ENCODE data around the gene MSRB3.
"Not testable (repeated sequence)": the region's sequence is repeated elsewhere in the genome, so short reads cannot be mapped to it uniquely, and the experiment has no call there.

Gene MSRB3

GRCh38 chr12:65454115-65454787, 175.8 kb downstream of the MSRB3 start:
- DNase-seq (ENCODE audit: low read depth in 2 of 2), result no peak

- not testable (repeated sequence) for DNase-seq (ENCODE audit: low read depth in 2 of 2)
Measured at GRCh38 chr12:65457341-65457740, 178.9 kb downstream of the MSRB3 start.

- DNase-seq (ENCODE audit: low read depth in 2 of 2), result no peak
Measured at GRCh38 chr12:65458718-65459117, 180.2 kb downstream of the MSRB3 start.

GRCh38 chr12:65459545-65459944, 181.1 kb downstream of the MSRB3 start:
- DNase-seq (ENCODE audit: low read depth in 2 of 2), result no peak

- DNase-seq (ENCODE audit: low read depth in 2 of 2), result no peak
Measured at GRCh38 chr12:65460063-65460462, 181.6 kb downstream of the MSRB3 start.

- DNase-seq (ENCODE audit: low read depth in 2 of 2), result no peak
Measured at GRCh38 chr12:65461017-65461416, 182.5 kb downstream of the MSRB3 start.

- DNase-seq (ENCODE audit: low read depth in 2 of 2), result no peak
Measured at GRCh38 chr12:65462484-65462883, 184.0 kb downstream of the MSRB3 start.

GRCh38 chr12:65463082-65463481, 184.6 kb downstream of the MSRB3 start:
- DNase-seq (ENCODE audit: low read depth in 2 of 2), result no peak

GRCh38 chr12:65463611-65464010, 185.1 kb downstream of the MSRB3 start:
- no peak for DNase-seq (ENCODE audit: low read depth in 2 of 2)

- DNase-seq (ENCODE audit: low read depth in 2 of 2), result peak; percentile 94 to 95
Measured at GRCh38 chr12:65464930-65465329, 186.4 kb downstream of the MSRB3 start.

GRCh38 chr12:65465766-65466547, 187.5 kb downstream of the MSRB3 start:
- DNase-seq (ENCODE audit: low read depth in 2 of 2), result no peak

GRCh38 chr12:65466911-65467310, 188.4 kb downstream of the MSRB3 start:
- DNase-seq (ENCODE audit: low read depth in 2 of 2), result peak in 1 of 2 experiments; percentile 36

GRCh38 chr12:65470256-65470655, 191.8 kb downstream of the MSRB3 start:
- peak; percentile 86 to 89 for DNase-seq (ENCODE audit: low read depth in 2 of 2)

GRCh38 chr12:65472079-65472478, 193.6 kb downstream of the MSRB3 start:
- DNase-seq (ENCODE audit: low read depth in 2 of 2), result no peak

GRCh38 chr12:65474831-65475230, 196.3 kb downstream of the MSRB3 start:
- no peak for DNase-seq (ENCODE audit: low read depth in 2 of 2)

- DNase-seq (ENCODE audit: low read depth in 2 of 2), result no peak
Measured at GRCh38 chr12:65477721-65478120, 199.2 kb downstream of the MSRB3 start.

GRCh38 chr12:65483891-65484516, 205.5 kb downstream of the MSRB3 start:
- DNase-seq (ENCODE audit: low read depth in 2 of 2), result not testable (repeated sequence)

- DNase-seq (ENCODE audit: low read depth in 2 of 2), result no peak
Measured at GRCh38 chr12:65488197-65488596, 209.7 kb downstream of the MSRB3 start.

- DNase-seq (ENCODE audit: low read depth in 2 of 2), result no peak
Measured at GRCh38 chr12:65490250-65490649, 211.8 kb downstream of the MSRB3 start.

- DNase-seq (ENCODE audit: low read depth in 2 of 2), result peak; percentile 40
Measured at GRCh38 chr12:65492998-65493912, 214.8 kb downstream of the MSRB3 start.

- DNase-seq (ENCODE audit: low read depth in 2 of 2), result no peak
Measured at GRCh38 chr12:65493913-65494245, 215.4 kb downstream of the MSRB3 start.

- DNase-seq (ENCODE audit: low read depth in 2 of 2), result no peak
Measured at GRCh38 chr12:65494537-65494936, 216.1 kb downstream of the MSRB3 start.
